Eye (tissue), 1 donor: Measurements from ENCODE around the gene GAN.
"Not testable (repeated sequence)": the region's sequence is repeated elsewhere in the genome, so short reads cannot be mapped to it uniquely, and the experiment has no call there.

Experiments
- DNase-seq: peaks from one replicate; pipeline ENCODE4 v3.0.0-alpha.2; 2015

Gene GAN

GRCh38 chr16:81401035-81401950 lies 86.5 kb downstream of the GAN start:
- peak; percentile 42 for DNase-seq

GRCh38 chr16:81403208-81403600 lies 88.4 kb downstream of the GAN start:
- no peak for DNase-seq

- peak; percentile 94 for DNase-seq
Measured at GRCh38 chr16:81403601-81404391, 89.0 kb downstream of the GAN start.

GRCh38 chr16:81405002-81405401 lies 90.2 kb downstream of the GAN start:
- DNase-seq = not testable (repeated sequence)

GRCh38 chr16:81405702-81406113 lies 90.9 kb downstream of the GAN start:
- no peak for DNase-seq

GRCh38 chr16:81408409-81408950 lies 93.7 kb downstream of the GAN start:
- DNase-seq = no peak

- DNase-seq = no peak
Measured at GRCh38 chr16:81409016-81409556, 94.3 kb downstream of the GAN start.

GRCh38 chr16:81410643-81411293 lies 96.0 kb downstream of the GAN start:
- no peak for DNase-seq

GRCh38 chr16:81413245-81413990 lies 98.7 kb downstream of the GAN start:
- DNase-seq = no peak

- DNase-seq = peak; percentile 85
Measured at GRCh38 chr16:81415751-81416150, 101.0 kb downstream of the GAN start.

- DNase-seq = no peak
Measured at GRCh38 chr16:81416749-81417148, 102.0 kb downstream of the GAN start.

GRCh38 chr16:81417210-81417609 lies 102.4 kb downstream of the GAN start:
- no peak for DNase-seq

- no peak for DNase-seq
Measured at GRCh38 chr16:81419806-81420205, 105.0 kb downstream of the GAN start.

GRCh38 chr16:81421126-81421525 lies 106.4 kb downstream of the GAN start:
- no peak for DNase-seq

GRCh38 chr16:81421536-81421935 lies 106.8 kb downstream of the GAN start:
- DNase-seq = no peak

GRCh38 chr16:81422153-81422552 lies 107.4 kb downstream of the GAN start:
- not testable (repeated sequence) for DNase-seq

- no peak for DNase-seq
Measured at GRCh38 chr16:81424771-81425170, 110.0 kb downstream of the GAN start.

GRCh38 chr16:81427219-81427618 lies 112.5 kb downstream of the GAN start:
- no peak for DNase-seq

- DNase-seq = no peak
Measured at GRCh38 chr16:81429045-81429521, 114.3 kb downstream of the GAN start.

GRCh38 chr16:81431554-81432353 lies 117.0 kb downstream of the GAN start:
- peak; percentile 89 for DNase-seq
